Measurements from ENCODE around the gene TMEM269. TPM values are rescaled to one million over a fixed set of nuclear protein-coding genes. Genes with fewer than 3 reads are reported as not detected.

The TMEM269 gene
- total and polyA plus RNA-seq, 9 of the 15 experiments (the other 6 are each of a cell fraction or from before 2014, with no cell fraction given), result 0.09 to 0.49 (median 0.21) TPM

DNA sequence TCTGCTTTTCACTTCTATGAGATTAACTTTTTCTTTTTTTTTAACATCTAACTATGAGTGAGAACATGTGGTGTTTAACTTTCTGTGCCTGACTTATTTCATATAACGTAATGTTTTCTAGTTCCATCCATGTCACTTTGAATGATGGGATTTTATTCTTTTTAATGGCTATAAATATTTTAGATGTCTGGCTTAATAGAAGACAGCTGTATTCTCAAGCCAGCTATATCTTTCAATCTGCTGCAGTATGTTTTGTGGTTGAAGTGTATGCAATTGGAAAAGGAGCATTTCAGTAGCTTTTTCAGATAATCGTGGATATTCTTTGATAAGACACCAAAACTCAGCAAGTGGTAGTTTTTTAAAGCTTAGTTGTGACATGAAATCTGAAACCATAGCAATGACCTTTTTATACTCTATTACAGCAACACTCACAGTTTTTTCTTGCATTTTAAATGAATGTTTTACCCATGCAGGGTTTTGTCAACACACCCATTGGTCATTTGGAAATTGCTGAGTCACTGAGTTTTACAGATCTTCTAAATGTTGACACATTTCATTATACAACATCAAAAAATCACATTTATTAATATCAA, 38.1 kb downstream of the TMEM269 start (continued):
- TF ChIP-seq, protein P1, sequence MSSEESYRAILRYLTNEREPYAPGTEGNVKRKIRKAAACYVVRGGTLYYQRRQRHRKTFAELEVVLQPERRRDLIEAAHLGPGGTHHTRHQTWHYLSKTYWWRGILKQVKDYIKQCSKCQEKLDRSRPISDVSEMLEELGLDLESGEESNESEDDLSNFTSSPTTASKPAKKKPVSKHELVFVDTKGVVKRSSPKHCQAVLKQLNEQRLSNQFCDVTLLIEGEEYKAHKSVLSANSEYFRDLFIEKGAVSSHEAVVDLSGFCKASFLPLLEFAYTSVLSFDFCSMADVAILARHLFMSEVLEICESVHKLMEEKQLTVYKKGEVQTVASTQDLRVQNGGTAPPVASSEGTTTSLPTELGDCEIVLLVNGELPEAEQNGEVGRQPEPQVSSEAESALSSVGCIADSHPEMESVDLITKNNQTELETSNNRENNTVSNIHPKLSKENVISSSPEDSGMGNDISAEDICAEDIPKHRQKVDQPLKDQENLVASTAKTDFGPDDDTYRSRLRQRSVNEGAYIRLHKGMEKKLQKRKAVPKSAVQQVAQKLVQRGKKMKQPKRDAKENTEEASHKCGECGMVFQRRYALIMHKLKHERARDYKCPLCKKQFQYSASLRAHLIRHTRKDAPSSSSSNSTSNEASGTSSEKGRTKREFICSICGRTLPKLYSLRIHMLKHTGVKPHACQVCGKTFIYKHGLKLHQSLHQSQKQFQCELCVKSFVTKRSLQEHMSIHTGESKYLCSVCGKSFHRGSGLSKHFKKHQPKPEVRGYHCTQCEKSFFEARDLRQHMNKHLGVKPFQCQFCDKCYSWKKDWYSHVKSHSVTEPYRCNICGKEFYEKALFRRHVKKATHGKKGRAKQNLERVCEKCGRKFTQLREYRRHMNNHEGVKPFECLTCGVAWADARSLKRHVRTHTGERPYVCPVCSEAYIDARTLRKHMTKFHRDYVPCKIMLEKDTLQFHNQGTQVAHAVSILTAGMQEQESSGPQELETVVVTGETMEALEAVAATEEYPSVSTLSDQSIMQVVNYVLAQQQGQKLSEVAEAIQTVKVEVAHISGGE (CRISPR knock-in tag; IDR thresholded peaks at IDR 0.05), result no peak
- TF ChIP-seq, protein P2, sequence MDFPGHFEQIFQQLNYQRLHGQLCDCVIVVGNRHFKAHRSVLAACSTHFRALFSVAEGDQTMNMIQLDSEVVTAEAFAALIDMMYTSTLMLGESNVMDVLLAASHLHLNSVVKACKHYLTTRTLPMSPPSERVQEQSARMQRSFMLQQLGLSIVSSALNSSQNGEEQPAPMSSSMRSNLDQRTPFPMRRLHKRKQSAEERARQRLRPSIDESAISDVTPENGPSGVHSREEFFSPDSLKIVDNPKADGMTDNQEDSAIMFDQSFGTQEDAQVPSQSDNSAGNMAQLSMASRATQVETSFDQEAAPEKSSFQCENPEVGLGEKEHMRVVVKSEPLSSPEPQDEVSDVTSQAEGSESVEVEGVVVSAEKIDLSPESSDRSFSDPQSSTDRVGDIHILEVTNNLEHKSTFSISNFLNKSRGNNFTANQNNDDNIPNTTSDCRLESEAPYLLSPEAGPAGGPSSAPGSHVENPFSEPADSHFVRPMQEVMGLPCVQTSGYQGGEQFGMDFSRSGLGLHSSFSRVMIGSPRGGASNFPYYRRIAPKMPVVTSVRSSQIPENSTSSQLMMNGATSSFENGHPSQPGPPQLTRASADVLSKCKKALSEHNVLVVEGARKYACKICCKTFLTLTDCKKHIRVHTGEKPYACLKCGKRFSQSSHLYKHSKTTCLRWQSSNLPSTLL (IDR thresholded peaks at IDR 0.05), result no peak
- TF ChIP-seq SRF (CRISPR knock-in tag; IDR thresholded peaks at IDR 0.05) (no peak), ZNF263 (CRISPR knock-in tag; IDR thresholded peaks at IDR 0.05; ENCODE audit: borderline replicate concordance) (no peak), PTRF (tag; IDR thresholded peaks at IDR 0.05) (no peak), ZNF830 (CRISPR knock-in tag; IDR thresholded peaks at IDR 0.05) (no peak), ZNF212 (CRISPR knock-in tag; IDR thresholded peaks at IDR 0.05) (no peak), BMI1 (IDR thresholded peaks at IDR 0.05; ENCODE audit: low read length) (no peak), SIX5 (IDR thresholded peaks at IDR 0.05; ENCODE audit: borderline replicate concordance in 1 of 2, insufficient read depth in 1 of 2, low read depth in 1 of 2, low read length in 2 of 2) (no peak), EP400 (IDR thresholded peaks at IDR 0.05) (peak; percentile 25; the same call in 1 of the 2 replicates)
- TF ChIP-seq, protein P3, sequence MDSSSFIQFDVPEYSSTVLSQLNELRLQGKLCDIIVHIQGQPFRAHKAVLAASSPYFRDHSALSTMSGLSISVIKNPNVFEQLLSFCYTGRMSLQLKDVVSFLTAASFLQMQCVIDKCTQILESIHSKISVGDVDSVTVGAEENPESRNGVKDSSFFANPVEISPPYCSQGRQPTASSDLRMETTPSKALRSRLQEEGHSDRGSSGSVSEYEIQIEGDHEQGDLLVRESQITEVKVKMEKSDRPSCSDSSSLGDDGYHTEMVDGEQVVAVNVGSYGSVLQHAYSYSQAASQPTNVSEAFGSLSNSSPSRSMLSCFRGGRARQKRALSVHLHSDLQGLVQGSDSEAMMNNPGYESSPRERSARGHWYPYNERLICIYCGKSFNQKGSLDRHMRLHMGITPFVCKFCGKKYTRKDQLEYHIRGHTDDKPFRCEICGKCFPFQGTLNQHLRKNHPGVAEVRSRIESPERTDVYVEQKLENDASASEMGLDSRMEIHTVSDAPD (CRISPR knock-in tag; IDR thresholded peaks at IDR 0.05), result no peak
- TF ChIP-seq, protein P4, sequence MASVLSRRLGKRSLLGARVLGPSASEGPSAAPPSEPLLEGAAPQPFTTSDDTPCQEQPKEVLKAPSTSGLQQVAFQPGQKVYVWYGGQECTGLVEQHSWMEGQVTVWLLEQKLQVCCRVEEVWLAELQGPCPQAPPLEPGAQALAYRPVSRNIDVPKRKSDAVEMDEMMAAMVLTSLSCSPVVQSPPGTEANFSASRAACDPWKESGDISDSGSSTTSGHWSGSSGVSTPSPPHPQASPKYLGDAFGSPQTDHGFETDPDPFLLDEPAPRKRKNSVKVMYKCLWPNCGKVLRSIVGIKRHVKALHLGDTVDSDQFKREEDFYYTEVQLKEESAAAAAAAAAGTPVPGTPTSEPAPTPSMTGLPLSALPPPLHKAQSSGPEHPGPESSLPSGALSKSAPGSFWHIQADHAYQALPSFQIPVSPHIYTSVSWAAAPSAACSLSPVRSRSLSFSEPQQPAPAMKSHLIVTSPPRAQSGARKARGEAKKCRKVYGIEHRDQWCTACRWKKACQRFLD (CRISPR knock-in tag; IDR thresholded peaks at IDR 0.05), result no peak
- TF ChIP-seq, protein P5, sequence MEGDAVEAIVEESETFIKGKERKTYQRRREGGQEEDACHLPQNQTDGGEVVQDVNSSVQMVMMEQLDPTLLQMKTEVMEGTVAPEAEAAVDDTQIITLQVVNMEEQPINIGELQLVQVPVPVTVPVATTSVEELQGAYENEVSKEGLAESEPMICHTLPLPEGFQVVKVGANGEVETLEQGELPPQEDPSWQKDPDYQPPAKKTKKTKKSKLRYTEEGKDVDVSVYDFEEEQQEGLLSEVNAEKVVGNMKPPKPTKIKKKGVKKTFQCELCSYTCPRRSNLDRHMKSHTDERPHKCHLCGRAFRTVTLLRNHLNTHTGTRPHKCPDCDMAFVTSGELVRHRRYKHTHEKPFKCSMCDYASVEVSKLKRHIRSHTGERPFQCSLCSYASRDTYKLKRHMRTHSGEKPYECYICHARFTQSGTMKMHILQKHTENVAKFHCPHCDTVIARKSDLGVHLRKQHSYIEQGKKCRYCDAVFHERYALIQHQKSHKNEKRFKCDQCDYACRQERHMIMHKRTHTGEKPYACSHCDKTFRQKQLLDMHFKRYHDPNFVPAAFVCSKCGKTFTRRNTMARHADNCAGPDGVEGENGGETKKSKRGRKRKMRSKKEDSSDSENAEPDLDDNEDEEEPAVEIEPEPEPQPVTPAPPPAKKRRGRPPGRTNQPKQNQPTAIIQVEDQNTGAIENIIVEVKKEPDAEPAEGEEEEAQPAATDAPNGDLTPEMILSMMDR (IDR thresholded peaks at IDR 0.05 in 2 of 3, conservative IDR thresholded peaks at IDR 0.05 in 1 of 3; ENCODE audit: insufficient read depth in 2 of 3, low read depth in 1 of 3, low read length in 3 of 3), result no peak
- TF ChIP-seq, protein P6, sequence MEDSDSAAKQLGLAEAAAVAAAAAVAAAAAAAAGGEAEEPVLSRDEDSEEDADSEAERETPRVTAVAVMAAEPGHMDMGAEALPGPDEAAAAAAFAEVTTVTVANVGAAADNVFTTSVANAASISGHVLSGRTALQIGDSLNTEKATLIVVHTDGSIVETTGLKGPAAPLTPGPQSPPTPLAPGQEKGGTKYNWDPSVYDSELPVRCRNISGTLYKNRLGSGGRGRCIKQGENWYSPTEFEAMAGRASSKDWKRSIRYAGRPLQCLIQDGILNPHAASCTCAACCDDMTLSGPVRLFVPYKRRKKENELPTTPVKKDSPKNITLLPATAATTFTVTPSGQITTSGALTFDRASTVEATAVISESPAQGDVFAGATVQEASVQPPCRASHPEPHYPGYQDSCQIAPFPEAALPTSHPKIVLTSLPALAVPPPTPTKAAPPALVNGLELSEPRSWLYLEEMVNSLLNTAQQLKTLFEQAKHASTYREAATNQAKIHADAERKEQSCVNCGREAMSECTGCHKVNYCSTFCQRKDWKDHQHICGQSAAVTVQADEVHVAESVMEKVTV (CRISPR knock-in tag; IDR thresholded peaks at IDR 0.05), result 0 out of 2 replicates have a peak, but pooled peaks have one; percentile 8
